GM12878 (cell line): ENCODE data around the gene JDP2. TPM values are rescaled to one million over a fixed set of nuclear protein-coding genes. Genes with fewer than 3 reads are reported as not detected.
A peak's percentile ranks its signal among the peaks of the same experiment; 100 is the strongest.

Experiments used
- MEF2A ChIP-seq: IDR thresholded peaks from 2 replicates; pipeline ENCODE4 v1.6.1; 2011; ENCODE audit warnings: low read depth, mild to moderate bottlenecking, low read length, moderate library complexity; ENCODE audit not compliant: insufficient read depth
- POU2F2 ChIP-seq: IDR thresholded peaks from 3 replicates; pipeline ENCODE4 v1.6.1; 2011; ENCODE audit warnings: low read depth, mild to moderate bottlenecking, low read length, borderline replicate concordance
- TCF12 ChIP-seq: IDR thresholded peaks from 2 replicates; pipeline ENCODE4 v1.6.1; 2011; ENCODE audit warnings: low read depth, mild to moderate bottlenecking, low read length
- YY1 ChIP-seq: IDR thresholded peaks from 2 replicates; pipeline ENCODE4 v1.6.1; 2011; ENCODE audit warnings: low read depth, mild to moderate bottlenecking, low read length
- polyA plus RNA-seq, 11 experiments: library from polyadenylated mRNA; depleted of rRNA in 4 of 11; unstranded in 6 of 11; stranded (reverse) in 5 of 11; fragments of >200 nt; fragmentation: Nextera tagmentation in 4 of 11; fragmentation: Illumina TruSeq in 1 of 11; extraction: Ambion mirVana in 4 of 11; extraction: Trizol in 1 of 11; gene quantifications; 1 replicate in 1 of 11; 2 replicates in 10 of 11; pipeline versions ENCODE4 v1.2.1 to v1.2.3, GENCODE V29; 2011 to 2016; ENCODE audit warnings: inconsistent platforms in 2 of 11, missing spikeins in 2 of 11, low read depth in 1 of 11
- total RNA-seq, 4 experiments: library from RNA; depleted of rRNA in 3 of 4; stranded (reverse); fragments of >200 nt in 3 of 4; fragmentation: Illumina TruSeq in 1 of 4; extraction: Trizol in 1 of 4; gene quantifications; 2 replicates each; pipeline versions ENCODE4 v1.2.1 to v1.2.3, GENCODE V29; 2013 to 2021
- TF ChIP-seq, protein P1 (sequence below): fragments of 450-650 bp; formaldehyde crosslinking; IDR thresholded peaks from 2 replicates; pipeline ENCODE4 v1.4.0; 2022; ENCODE audit warnings: mild to moderate bottlenecking, moderate library complexity
- TF ChIP-seq, protein P2 (sequence below): fragments of 450-650 bp; IDR thresholded peaks from 2 replicates; pipeline ENCODE4 v1.6.1; 2017; ENCODE audit warnings: mild to moderate bottlenecking, moderate library complexity
- TF ChIP-seq, protein P3 (sequence below): fragments of 450-650 bp; IDR thresholded peaks from 2 replicates; pipeline ENCODE4 v1.6.1; 2016; ENCODE audit warnings: mild to moderate bottlenecking, moderate library complexity, borderline replicate concordance

Gene JDP2
- total and polyA plus RNA-seq, 10 of the 15 experiments (the other 5 are each of a cell fraction or from before 2014, with no cell fraction given): 0.71 to 21.3 (median 11.2) TPM

DNA sequence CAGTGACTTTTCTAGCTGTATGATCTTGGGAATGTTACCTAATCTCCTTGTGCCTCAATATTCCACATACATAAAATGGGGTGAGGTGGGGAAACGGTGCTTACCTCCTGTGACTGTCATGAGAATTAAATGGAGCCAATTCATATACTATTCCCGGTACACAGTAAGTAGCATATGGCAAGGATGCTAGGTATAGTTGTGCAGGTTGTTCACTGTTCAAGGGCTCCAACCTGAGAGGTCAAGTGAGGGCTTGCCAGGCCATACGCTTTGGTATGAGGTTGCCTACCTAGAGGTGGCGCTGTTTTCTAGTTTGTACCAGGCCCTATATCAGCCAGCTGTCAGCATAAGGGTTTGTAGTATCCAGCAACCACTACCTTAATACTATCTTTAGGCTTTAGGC, 90.8 kb downstream of the JDP2 start (continued):
- no peak for TF ChIP-seq MEF2A
- TF ChIP-seq, protein P1, sequence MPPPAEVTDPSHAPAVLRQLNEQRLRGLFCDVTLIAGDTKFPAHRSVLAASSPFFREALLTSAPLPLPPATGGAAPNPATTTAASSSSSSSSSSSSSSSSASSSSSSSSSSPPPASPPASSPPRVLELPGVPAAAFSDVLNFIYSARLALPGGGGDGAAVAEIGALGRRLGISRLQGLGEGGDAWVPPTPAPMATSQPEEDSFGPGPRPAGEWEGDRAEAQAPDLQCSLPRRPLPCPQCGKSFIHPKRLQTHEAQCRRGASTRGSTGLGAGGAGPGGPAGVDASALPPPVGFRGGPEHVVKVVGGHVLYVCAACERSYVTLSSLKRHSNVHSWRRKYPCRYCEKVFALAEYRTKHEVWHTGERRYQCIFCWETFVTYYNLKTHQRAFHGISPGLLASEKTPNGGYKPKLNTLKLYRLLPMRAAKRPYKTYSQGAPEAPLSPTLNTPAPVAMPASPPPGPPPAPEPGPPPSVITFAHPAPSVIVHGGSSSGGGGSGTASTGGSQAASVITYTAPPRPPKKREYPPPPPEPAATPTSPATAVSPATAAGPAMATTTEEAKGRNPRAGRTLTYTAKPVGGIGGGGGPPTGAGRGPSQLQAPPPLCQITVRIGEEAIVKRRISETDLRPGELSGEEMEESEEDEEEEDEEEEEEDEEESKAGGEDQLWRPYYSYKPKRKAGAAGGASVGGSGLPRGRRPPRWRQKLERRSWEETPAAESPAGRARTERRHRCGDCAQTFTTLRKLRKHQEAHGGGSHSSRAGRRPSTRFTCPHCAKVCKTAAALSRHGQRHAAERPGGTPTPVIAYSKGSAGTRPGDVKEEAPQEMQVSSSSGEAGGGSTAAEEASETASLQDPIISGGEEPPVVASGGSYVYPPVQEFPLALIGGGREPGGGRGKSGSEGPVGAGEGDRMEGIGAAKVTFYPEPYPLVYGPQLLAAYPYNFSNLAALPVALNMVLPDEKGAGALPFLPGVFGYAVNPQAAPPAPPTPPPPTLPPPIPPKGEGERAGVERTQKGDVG: no peak
- TF ChIP-seq, protein P2, sequence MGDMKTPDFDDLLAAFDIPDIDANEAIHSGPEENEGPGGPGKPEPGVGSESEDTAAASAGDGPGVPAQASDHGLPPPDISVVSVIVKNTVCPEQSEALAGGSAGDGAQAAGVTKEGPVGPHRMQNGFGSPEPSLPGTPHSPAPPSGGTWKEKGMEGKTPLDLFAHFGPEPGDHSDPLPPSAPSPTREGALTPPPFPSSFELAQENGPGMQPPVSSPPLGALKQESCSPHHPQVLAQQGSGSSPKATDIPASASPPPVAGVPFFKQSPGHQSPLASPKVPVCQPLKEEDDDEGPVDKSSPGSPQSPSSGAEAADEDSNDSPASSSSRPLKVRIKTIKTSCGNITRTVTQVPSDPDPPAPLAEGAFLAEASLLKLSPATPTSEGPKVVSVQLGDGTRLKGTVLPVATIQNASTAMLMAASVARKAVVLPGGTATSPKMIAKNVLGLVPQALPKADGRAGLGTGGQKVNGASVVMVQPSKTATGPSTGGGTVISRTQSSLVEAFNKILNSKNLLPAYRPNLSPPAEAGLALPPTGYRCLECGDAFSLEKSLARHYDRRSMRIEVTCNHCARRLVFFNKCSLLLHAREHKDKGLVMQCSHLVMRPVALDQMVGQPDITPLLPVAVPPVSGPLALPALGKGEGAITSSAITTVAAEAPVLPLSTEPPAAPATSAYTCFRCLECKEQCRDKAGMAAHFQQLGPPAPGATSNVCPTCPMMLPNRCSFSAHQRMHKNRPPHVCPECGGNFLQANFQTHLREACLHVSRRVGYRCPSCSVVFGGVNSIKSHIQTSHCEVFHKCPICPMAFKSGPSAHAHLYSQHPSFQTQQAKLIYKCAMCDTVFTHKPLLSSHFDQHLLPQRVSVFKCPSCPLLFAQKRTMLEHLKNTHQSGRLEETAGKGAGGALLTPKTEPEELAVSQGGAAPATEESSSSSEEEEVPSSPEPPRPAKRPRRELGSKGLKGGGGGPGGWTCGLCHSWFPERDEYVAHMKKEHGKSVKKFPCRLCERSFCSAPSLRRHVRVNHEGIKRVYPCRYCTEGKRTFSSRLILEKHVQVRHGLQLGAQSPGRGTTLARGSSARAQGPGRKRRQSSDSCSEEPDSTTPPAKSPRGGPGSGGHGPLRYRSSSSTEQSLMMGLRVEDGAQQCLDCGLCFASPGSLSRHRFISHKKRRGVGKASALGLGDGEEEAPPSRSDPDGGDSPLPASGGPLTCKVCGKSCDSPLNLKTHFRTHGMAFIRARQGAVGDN: peak; percentile 78
- peak; percentile 54; the same call in 1 of the 2 replicates for TF ChIP-seq YY1
- TF ChIP-seq POU2F2: no peak
- peak; percentile 72 for TF ChIP-seq TCF12
- TF ChIP-seq, protein P3, sequence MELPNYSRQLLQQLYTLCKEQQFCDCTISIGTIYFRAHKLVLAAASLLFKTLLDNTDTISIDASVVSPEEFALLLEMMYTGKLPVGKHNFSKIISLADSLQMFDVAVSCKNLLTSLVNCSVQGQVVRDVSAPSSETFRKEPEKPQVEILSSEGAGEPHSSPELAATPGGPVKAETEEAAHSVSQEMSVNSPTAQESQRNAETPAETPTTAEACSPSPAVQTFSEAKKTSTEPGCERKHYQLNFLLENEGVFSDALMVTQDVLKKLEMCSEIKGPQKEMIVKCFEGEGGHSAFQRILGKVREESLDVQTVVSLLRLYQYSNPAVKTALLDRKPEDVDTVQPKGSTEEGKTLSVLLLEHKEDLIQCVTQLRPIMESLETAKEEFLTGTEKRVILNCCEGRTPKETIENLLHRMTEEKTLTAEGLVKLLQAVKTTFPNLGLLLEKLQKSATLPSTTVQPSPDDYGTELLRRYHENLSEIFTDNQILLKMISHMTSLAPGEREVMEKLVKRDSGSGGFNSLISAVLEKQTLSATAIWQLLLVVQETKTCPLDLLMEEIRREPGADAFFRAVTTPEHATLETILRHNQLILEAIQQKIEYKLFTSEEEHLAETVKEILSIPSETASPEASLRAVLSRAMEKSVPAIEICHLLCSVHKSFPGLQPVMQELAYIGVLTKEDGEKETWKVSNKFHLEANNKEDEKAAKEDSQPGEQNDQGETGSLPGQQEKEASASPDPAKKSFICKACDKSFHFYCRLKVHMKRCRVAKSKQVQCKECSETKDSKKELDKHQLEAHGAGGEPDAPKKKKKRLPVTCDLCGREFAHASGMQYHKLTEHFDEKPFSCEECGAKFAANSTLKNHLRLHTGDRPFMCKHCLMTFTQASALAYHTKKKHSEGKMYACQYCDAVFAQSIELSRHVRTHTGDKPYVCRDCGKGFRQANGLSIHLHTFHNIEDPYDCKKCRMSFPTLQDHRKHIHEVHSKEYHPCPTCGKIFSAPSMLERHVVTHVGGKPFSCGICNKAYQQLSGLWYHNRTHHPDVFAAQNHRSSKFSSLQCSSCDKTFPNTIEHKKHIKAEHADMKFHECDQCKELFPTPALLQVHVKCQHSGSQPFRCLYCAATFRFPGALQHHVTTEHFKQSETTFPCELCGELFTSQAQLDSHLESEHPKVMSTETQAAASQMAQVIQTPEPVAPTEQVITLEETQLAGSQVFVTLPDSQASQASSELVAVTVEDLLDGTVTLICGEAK: 0 out of 2 replicates have a peak, but pooled peaks have one; percentile 22
